Peyer's patch (tissue), 4 donors: Measurements from ENCODE around the gene MAZ. TPM values are rescaled to one million over a fixed set of nuclear protein-coding genes. Genes with fewer than 3 reads are reported as not detected.
"Not testable (repeated sequence)": the region's sequence is repeated elsewhere in the genome, so short reads cannot be mapped to it uniquely, and the experiment has no call there.

Experiments used
- DNase-seq, 3 donors: peaks; one replicate each; pipeline ENCODE4 v3.0.0-alpha.2; 2017 to 2019
- H3K27ac ChIP-seq, 4 donors: fragments of 200-600 bp; sonication (generic); one replicate each; pipeline ENCODE4 v1.5.1; 2016 to 2019
- H3K27me3 ChIP-seq, 2 donors: fragments of 200-600 bp; sonication (generic); one replicate each; pipeline ENCODE4 v1.5.1; 2019
- H3K36me3 ChIP-seq, 3 donors: fragments of 200-600 bp; sonication (generic); one replicate each; pipeline ENCODE4 v1.5.1; 2016 to 2019
- H3K4me1 ChIP-seq, 4 donors: fragments of 200-600 bp; sonication (generic); one replicate each; pipeline ENCODE4 v1.5.1; 2016 to 2019
- H3K4me3 ChIP-seq, 4 donors: fragments of 200-600 bp; sonication (generic); 1 replicate in 3 of 4; 2 replicates in 1 of 4; pipeline ENCODE4 v1.5.1; 2016 to 2019; ENCODE audit warnings: mild to moderate bottlenecking in 1 of 4
- H3K9me3 ChIP-seq, 4 donors: fragments of 200-600 bp; sonication (generic); one replicate each; pipeline ENCODE4 v1.5.1; 2016 to 2019; ENCODE audit warnings: mild to moderate bottlenecking in 1 of 4
- CTCF ChIP-seq, 6 experiments: fragments of 450-650 bp in 4 of 6; fragments of 200-600 bp in 2 of 6; sonication (generic) in 1 of 6; IDR thresholded peaks; one replicate each; pipeline ENCODE4 v1.5.1; 2017 to 2019; ENCODE audit warnings: antibody characterized with exemption in 6 of 6, mild to moderate bottlenecking in 3 of 6, moderate library complexity in 1 of 6
- POLR2A ChIP-seq, 2 donors: fragments of 450-650 bp; IDR thresholded peaks; one replicate each; pipeline ENCODE4 v1.5.1; 2017; ENCODE audit warnings: antibody characterized with exemption in 2 of 2, mild to moderate bottlenecking in 2 of 2, moderate library complexity in 2 of 2
- total RNA-seq, 4 donors: library from RNA; depleted of rRNA; stranded (reverse); fragments of >200 nt; gene quantifications; one replicate each; pipeline ENCODE4 v1.1.0, GENCODE V29; 2016

MAZ gene
- total RNA-seq, 4 donors from 2014 or later: 124 to 208 (median 135) TPM

GRCh38 chr16:29830774-29831173, 24.4 kb downstream of the MAZ start:
- Histone ChIP-seq H3K36me3 (peaks cover 0 to 55% (median 0%) of the 10 kb centered on the region in 3 donors), H3K9me3 (no peaks in the 10 kb centered on the region), H3K27ac (peak overlapping the region in 2 of 4 donors; percentile 63 to 86), H3K27me3 (no peaks in the 10 kb centered on the region), H3K4me3 (no peak overlapping the region), H3K4me1 (peaks cover 0 to 39% (median 13%) of the 10 kb centered on the region in 4 donors)
- TF ChIP-seq POLR2A (IDR thresholded peaks at IDR 0.05): no peak
- no peak for TF ChIP-seq CTCF (IDR thresholded peaks at IDR 0.05)
- no peak for DNase-seq

GRCh38 chr16:29831490-29831889, 25.2 kb downstream of the MAZ start:
- Histone ChIP-seq H3K27ac (no peak overlapping the region), H3K4me1 (peaks cover 0 to 32% (median 8%) of the 10 kb centered on the region in 4 donors), H3K27me3 (no peaks in the 10 kb centered on the region), H3K36me3 (peaks cover 0 to 63% (median 0%) of the 10 kb centered on the region in 3 donors), H3K4me3 (no peak overlapping the region), H3K9me3 (no peaks in the 10 kb centered on the region)
- DNase-seq: no peak
- TF ChIP-seq POLR2A (IDR thresholded peaks at IDR 0.05) (no peak), CTCF (IDR thresholded peaks at IDR 0.05) (no peak)

- not testable (repeated sequence) for H3K27me3 ChIP-seq, H3K9me3 ChIP-seq, H3K27ac ChIP-seq, DNase-seq, H3K4me3 ChIP-seq
- peaks cover 0 to 15% (median 2%) of the 10 kb centered on the region in 4 donors for H3K4me1 ChIP-seq
- H3K36me3 ChIP-seq: peaks cover 0 to 80% (median 0%) of the 10 kb centered on the region in 3 donors
Measured at GRCh38 chr16:29833219-29833618, 26.9 kb downstream of the MAZ start.

- H3K9me3 ChIP-seq: no peaks in the 10 kb centered on the region
- H3K27me3 ChIP-seq: no peaks in the 10 kb centered on the region
- no peak overlapping the region for H3K27ac ChIP-seq
- DNase-seq: no peak
- peaks cover 0 to 12% (median 0%) of the 10 kb centered on the region in 4 donors for H3K4me1 ChIP-seq
- no peak overlapping the region for H3K4me3 ChIP-seq
- no peak for TF ChIP-seq CTCF (IDR thresholded peaks at IDR 0.05)
- no peak for TF ChIP-seq POLR2A (IDR thresholded peaks at IDR 0.05)
- H3K36me3 ChIP-seq: peaks cover 0 to 88% (median 0%) of the 10 kb centered on the region in 3 donors
Measured at GRCh38 chr16:29834079-29834478, 27.8 kb downstream of the MAZ start.

- TF ChIP-seq POLR2A (IDR thresholded peaks at IDR 0.05) (no peak), CTCF (IDR thresholded peaks at IDR 0.05) (no peak)
- H3K27me3 ChIP-seq: no peaks in the 10 kb centered on the region
- peaks cover 0 to 97% (median 0%) of the 10 kb centered on the region in 3 donors for H3K36me3 ChIP-seq
- no peak overlapping the region for H3K4me3 ChIP-seq
- no peak overlapping the region for H3K27ac ChIP-seq
- no peak for DNase-seq
- H3K4me1 ChIP-seq: no peaks in the 10 kb centered on the region
- no peaks in the 10 kb centered on the region for H3K9me3 ChIP-seq
Measured at GRCh38 chr16:29835926-29836325, 29.6 kb downstream of the MAZ start.

GRCh38 chr16:29836623-29837022, 30.3 kb downstream of the MAZ start:
- no peak for DNase-seq
- Histone ChIP-seq H3K27me3 (no peaks in the 10 kb centered on the region), H3K4me3 (no peak overlapping the region), H3K9me3 (no peaks in the 10 kb centered on the region), H3K4me1 (no peaks in the 10 kb centered on the region), H3K27ac (no peak overlapping the region), H3K36me3 (peaks cover 0 to 97% (median 0%) of the 10 kb centered on the region in 3 donors)
- TF ChIP-seq POLR2A (IDR thresholded peaks at IDR 0.05) (no peak), CTCF (IDR thresholded peaks at IDR 0.05) (no peak)
